MM.1S (cell line): ENCODE data around the gene ZNF280C.
A peak's percentile ranks its signal among the peaks of the same experiment; 100 is the strongest.

ENCODE experiments used
- DNase-seq: peaks from one replicate; pipeline ENCODE4 v3.0.0-alpha.2; 2015
- H2AFZ ChIP-seq: fragments of 300-600 bp; sonication (generic); 2 replicates; pipeline ENCODE4 v1.6.0; 2016; ENCODE audit warnings: antibody characterized with exemption, low read length
- H3F3A ChIP-seq: fragments of 300-600 bp; sonication (generic); 2 replicates; pipeline ENCODE4 v1.6.1; 2016; ENCODE audit warnings: mild to moderate bottlenecking, antibody characterized with exemption, low read length, moderate library complexity, mixed read lengths; ENCODE audit not compliant: insufficient read depth
- H3K27ac ChIP-seq: fragments of 300-600 bp; sonication (generic); 2 replicates; pipeline ENCODE4 v1.5.1; 2016; ENCODE audit warnings: mild to moderate bottlenecking, low read length
- H3K27me3 ChIP-seq: fragments of 300-600 bp; sonication (generic); replicated peaks from 2 replicates; pipeline ENCODE4 v1.6.0; 2016; ENCODE audit warnings: low read length; ENCODE audit not compliant: insufficient read depth
- H3K36me3 ChIP-seq: fragments of 300-600 bp; sonication (generic); replicated peaks from 2 replicates; pipeline ENCODE4 v1.6.1; 2016; ENCODE audit warnings: mild to moderate bottlenecking, low read length, mixed read lengths; ENCODE audit not compliant: insufficient read depth
- H3K4me1 ChIP-seq: fragments of 300-600 bp; sonication (generic); 2 replicates; pipeline ENCODE4 v1.6.1; 2016; ENCODE audit warnings: low read length, mixed read lengths
- H3K4me2 ChIP-seq: fragments of 300-600 bp; sonication (generic); 2 replicates; pipeline ENCODE4 v1.6.0; 2016; ENCODE audit warnings: low read depth, low read length
- H3K4me3 ChIP-seq: fragments of 300-600 bp; sonication (generic); 2 replicates; pipeline ENCODE4 v1.5.1; 2016; ENCODE audit warnings: low read length, mixed read lengths
- H3K79me2 ChIP-seq: fragments of 300-600 bp; sonication (generic); 2 replicates; pipeline ENCODE4 v1.6.1; 2016; ENCODE audit warnings: mixed run types, low read length, mixed read lengths
- H3K9ac ChIP-seq: fragments of 300-600 bp; sonication (generic); 2 replicates; pipeline ENCODE4 v1.6.1; 2016; ENCODE audit warnings: low read length, mixed read lengths
- H3K9me2 ChIP-seq: fragments of 300-600 bp; sonication (generic); replicated peaks from 2 replicates; pipeline ENCODE4 v1.6.1; 2016; ENCODE audit warnings: mild to moderate bottlenecking, low read length, mixed read lengths; ENCODE audit not compliant: insufficient read depth
- H3K9me3 ChIP-seq: fragments of 300-600 bp; sonication (generic); replicated peaks from 2 replicates; pipeline ENCODE4 v1.6.1; 2016; ENCODE audit warnings: mild to moderate bottlenecking, low read length, mixed read lengths; ENCODE audit not compliant: insufficient read depth
- H4K20me1 ChIP-seq: fragments of 300-600 bp; sonication (generic); 2 replicates; pipeline ENCODE4 v1.6.1; 2016; ENCODE audit warnings: mild to moderate bottlenecking, low read length, moderate library complexity, mixed read lengths; ENCODE audit not compliant: insufficient read depth
- EZH2 ChIP-seq: fragments of 300-600 bp; sonication (generic); optimal IDR thresholded peaks from 2 replicates; pipeline ENCODE3; 2017; ENCODE audit warnings: low read depth, mild to moderate bottlenecking, antibody characterized with exemption, low read length, mixed read lengths
- EZH2phosphoT487 ChIP-seq: fragments of 300-600 bp; sonication (generic); IDR thresholded peaks from 2 replicates; pipeline ENCODE4 v1.6.1; 2018; ENCODE audit warnings: antibody characterized with exemption, low read length
- TF ChIP-seq, protein P1 (sequence below): fragments of 300-600 bp; sonication (generic); IDR thresholded peaks from 2 replicates; pipeline ENCODE4 v1.5.1; 2016; ENCODE audit warnings: antibody characterized with exemption, low read length, mixed read lengths

The ZNF280C gene

DNA sequence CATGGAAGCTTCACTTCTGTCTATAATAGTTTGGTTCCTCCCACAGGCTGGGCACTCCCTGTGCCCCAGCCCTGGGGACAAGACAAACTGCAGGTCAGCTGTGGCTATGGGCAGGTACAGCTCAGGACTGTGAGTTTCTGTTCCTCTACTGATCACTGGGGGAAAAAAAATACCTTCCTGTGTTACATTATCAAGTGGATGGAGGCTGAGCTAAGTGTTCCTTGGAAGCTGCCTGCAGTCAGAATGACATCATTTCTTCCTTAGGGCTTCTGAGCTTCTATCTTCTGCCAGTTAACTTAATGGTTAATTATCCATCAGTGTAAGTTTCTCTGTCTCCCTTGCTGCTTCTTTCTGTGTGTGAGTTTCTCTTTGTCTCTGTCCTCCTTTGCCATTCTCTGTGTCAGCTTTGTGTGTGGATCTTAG lies 92.3 kb downstream of the ZNF280C start:
- H3K4me2 ChIP-seq, result peak overlapping the region; percentile 55
- H3K36me3 ChIP-seq, result no peaks in the 10 kb centered on the region
- no peaks in the 10 kb centered on the region for H3K79me2 ChIP-seq
- peaks cover 28% of the 10 kb centered on the region for H3F3A ChIP-seq
- no peaks in the 10 kb centered on the region for H4K20me1 ChIP-seq
- H2AFZ ChIP-seq, result peak overlapping the region; percentile 38
- TF ChIP-seq EZH2 (no peak), EZH2phosphoT487 (no peak)
- TF ChIP-seq, protein P1, sequence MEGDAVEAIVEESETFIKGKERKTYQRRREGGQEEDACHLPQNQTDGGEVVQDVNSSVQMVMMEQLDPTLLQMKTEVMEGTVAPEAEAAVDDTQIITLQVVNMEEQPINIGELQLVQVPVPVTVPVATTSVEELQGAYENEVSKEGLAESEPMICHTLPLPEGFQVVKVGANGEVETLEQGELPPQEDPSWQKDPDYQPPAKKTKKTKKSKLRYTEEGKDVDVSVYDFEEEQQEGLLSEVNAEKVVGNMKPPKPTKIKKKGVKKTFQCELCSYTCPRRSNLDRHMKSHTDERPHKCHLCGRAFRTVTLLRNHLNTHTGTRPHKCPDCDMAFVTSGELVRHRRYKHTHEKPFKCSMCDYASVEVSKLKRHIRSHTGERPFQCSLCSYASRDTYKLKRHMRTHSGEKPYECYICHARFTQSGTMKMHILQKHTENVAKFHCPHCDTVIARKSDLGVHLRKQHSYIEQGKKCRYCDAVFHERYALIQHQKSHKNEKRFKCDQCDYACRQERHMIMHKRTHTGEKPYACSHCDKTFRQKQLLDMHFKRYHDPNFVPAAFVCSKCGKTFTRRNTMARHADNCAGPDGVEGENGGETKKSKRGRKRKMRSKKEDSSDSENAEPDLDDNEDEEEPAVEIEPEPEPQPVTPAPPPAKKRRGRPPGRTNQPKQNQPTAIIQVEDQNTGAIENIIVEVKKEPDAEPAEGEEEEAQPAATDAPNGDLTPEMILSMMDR, result no peak
- DNase-seq, result peak; percentile 23
- peaks cover 49% of the 10 kb centered on the region for H3K4me1 ChIP-seq
- H3K27me3 ChIP-seq, result no peaks in the 10 kb centered on the region
- H3K9me3 ChIP-seq, result no peaks in the 10 kb centered on the region
- peak overlapping the region; percentile 23; the same call in 1 of the 2 replicates for H3K9ac ChIP-seq
- H3K4me3 ChIP-seq, result 0 out of 2 replicates have a peak overlapping the region, but pooled peaks have one; percentile 5
- H3K27ac ChIP-seq, result peak overlapping the region; percentile 59; the same call in 1 of the 2 replicates
- no peaks in the 10 kb centered on the region for H3K9me2 ChIP-seq

DNA sequence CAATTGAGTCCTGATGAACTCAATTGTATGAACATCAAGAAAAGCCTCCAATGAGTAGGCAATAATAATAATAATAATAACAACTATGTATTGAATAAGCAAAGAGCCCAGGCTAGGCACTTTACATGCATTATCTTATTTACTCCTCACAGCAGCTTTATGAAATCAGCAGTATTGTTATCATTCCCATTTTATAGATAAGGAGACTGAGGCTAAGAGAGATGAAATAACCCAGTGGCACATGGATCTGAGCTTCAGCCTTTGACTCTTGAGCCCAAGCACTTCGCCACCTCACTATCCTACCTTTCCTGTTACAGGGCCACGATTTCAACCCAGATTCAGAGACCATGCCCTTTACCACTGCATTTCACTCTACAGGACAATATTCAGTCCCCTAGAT lies 93.8 kb downstream of the ZNF280C start:
- no peaks in the 10 kb centered on the region for H3K79me2 ChIP-seq
- H3K36me3 ChIP-seq, result no peaks in the 10 kb centered on the region
- H3K9me3 ChIP-seq, result no peaks in the 10 kb centered on the region
- no peak overlapping the region for H3K27ac ChIP-seq
- TF ChIP-seq EZH2phosphoT487, result no peak
- no peak for TF ChIP-seq EZH2
- TF ChIP-seq, protein P1, result no peak
- DNase-seq, result no peak
- no peak overlapping the region for H2AFZ ChIP-seq
- no peak overlapping the region for H3K4me2 ChIP-seq
- H3F3A ChIP-seq, result peaks cover 28% of the 10 kb centered on the region
- H3K4me3 ChIP-seq, result no peak overlapping the region
- no peak overlapping the region for H3K9ac ChIP-seq
- no peaks in the 10 kb centered on the region for H4K20me1 ChIP-seq
- H3K9me2 ChIP-seq, result no peaks in the 10 kb centered on the region
- no peaks in the 10 kb centered on the region for H3K27me3 ChIP-seq
- peaks cover 49% of the 10 kb centered on the region for H3K4me1 ChIP-seq

DNA sequence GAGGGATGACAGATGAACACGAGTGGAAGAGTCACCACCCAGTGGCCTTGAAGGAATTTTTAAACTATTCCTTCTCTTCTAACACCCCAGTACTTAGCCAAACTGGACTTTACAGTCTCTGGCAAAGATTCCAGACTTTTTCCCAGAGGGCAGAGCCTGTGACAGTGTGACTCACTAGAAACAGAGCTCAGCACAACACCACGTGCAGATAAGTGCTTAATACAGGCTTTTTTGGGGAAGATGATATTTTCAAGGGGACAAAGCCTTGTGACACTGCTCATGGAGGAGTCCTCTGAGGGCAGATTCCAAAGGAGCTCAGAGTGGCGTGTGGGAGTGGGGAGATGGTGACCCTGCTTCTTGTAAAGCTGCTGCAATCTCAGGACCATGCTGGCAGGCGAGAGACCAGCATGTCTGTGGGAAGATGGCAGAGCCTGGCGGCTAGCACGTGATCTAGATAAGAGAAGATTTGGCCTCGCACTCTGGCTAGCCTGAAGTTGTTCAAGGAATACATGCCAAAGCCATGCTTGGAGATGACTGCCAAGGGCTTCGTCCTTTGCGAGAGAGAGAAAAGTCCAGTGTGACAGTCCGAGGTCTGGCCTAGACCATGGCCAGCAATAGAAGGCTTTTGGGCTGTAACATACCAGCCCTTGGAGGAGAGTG lies 94.5 kb downstream of the ZNF280C start:
- DNase-seq, result no peak
- H3K9me3 ChIP-seq, result no peaks in the 10 kb centered on the region
- H3K36me3 ChIP-seq, result no peaks in the 10 kb centered on the region
- no peaks in the 10 kb centered on the region for H4K20me1 ChIP-seq
- H3K4me1 ChIP-seq, result peaks cover 49% of the 10 kb centered on the region
- peak overlapping the region; percentile 51 for H2AFZ ChIP-seq
- H3K4me2 ChIP-seq, result peak overlapping the region; percentile 65; the same call in 1 of the 2 replicates
- H3K4me3 ChIP-seq, result peak overlapping the region; percentile 33; the same call in 1 of the 2 replicates
- TF ChIP-seq EZH2 (no peak), EZH2phosphoT487 (no peak)
- TF ChIP-seq, protein P1, result no peak
- H3K27me3 ChIP-seq, result no peaks in the 10 kb centered on the region
- peaks cover 28% of the 10 kb centered on the region for H3F3A ChIP-seq
- H3K27ac ChIP-seq, result peak overlapping the region; percentile 84
- no peaks in the 10 kb centered on the region for H3K79me2 ChIP-seq
- no peaks in the 10 kb centered on the region for H3K9me2 ChIP-seq
- peak overlapping the region; percentile 57 for H3K9ac ChIP-seq
